ENCODE measurements around the gene PRPF39.

DNA sequence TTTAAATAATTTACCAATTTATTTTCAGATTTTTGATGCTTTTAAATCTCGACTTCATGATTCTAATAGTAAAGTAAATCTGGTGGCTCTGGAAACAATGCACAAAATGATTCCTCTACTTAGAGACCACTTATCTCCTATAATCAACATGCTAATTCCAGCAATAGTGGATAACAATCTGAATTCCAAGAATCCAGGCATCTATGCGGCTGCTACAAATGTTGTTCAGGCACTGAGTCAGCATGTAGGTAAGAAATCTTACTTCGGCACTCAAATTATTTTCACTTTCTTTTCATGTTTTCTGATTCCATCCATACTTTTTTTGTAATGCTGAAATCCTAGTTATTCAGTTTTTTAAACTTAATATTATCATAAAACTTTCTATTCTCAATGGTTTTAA lies 15.5 kb upstream of the PRPF39 start:
- TF ChIP-seq, protein P1, sequence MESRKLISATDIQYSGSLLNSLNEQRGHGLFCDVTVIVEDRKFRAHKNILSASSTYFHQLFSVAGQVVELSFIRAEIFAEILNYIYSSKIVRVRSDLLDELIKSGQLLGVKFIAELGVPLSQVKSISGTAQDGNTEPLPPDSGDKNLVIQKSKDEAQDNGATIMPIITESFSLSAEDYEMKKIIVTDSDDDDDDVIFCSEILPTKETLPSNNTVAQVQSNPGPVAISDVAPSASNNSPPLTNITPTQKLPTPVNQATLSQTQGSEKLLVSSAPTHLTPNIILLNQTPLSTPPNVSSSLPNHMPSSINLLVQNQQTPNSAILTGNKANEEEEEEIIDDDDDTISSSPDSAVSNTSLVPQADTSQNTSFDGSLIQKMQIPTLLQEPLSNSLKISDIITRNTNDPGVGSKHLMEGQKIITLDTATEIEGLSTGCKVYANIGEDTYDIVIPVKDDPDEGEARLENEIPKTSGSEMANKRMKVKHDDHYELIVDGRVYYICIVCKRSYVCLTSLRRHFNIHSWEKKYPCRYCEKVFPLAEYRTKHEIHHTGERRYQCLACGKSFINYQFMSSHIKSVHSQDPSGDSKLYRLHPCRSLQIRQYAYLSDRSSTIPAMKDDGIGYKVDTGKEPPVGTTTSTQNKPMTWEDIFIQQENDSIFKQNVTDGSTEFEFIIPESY (IDR thresholded peaks at IDR 0.05; ENCODE audit: borderline replicate concordance, low read depth): no peak
- TF ChIP-seq, protein P2, sequence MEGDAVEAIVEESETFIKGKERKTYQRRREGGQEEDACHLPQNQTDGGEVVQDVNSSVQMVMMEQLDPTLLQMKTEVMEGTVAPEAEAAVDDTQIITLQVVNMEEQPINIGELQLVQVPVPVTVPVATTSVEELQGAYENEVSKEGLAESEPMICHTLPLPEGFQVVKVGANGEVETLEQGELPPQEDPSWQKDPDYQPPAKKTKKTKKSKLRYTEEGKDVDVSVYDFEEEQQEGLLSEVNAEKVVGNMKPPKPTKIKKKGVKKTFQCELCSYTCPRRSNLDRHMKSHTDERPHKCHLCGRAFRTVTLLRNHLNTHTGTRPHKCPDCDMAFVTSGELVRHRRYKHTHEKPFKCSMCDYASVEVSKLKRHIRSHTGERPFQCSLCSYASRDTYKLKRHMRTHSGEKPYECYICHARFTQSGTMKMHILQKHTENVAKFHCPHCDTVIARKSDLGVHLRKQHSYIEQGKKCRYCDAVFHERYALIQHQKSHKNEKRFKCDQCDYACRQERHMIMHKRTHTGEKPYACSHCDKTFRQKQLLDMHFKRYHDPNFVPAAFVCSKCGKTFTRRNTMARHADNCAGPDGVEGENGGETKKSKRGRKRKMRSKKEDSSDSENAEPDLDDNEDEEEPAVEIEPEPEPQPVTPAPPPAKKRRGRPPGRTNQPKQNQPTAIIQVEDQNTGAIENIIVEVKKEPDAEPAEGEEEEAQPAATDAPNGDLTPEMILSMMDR (IDR thresholded peaks at IDR 0.05): no peak
- TF ChIP-seq CHD2 (IDR thresholded peaks at IDR 0.05; ENCODE audit: low read length, partially characterized antibody) (no peak), EZH2phosphoT487 (IDR thresholded peaks at IDR 0.05; ENCODE audit: borderline replicate concordance, low read depth) (no peak), POLR2AphosphoS5 (IDR thresholded peaks at IDR 0.05; ENCODE audit: low read depth, low read length) (no peak), GABPA (IDR thresholded peaks at IDR 0.05; ENCODE audit: low read depth) (no peak), RFX5 (IDR thresholded peaks at IDR 0.05; ENCODE audit: low read length) (no peak), YY1 (IDR thresholded peaks at IDR 0.05; ENCODE audit: low read depth) (no peak)
- TF ChIP-seq, protein P3, sequence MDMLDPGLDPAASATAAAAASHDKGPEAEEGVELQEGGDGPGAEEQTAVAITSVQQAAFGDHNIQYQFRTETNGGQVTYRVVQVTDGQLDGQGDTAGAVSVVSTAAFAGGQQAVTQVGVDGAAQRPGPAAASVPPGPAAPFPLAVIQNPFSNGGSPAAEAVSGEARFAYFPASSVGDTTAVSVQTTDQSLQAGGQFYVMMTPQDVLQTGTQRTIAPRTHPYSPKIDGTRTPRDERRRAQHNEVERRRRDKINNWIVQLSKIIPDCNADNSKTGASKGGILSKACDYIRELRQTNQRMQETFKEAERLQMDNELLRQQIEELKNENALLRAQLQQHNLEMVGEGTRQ (IDR thresholded peaks at IDR 0.05; ENCODE audit: borderline replicate concordance, low read depth, low read length): no peak
